HUES6 (cell line): Measurements from ENCODE around the gene WDR33.

ENCODE experiments used
- H3K27ac ChIP-seq: 2 replicates; pipeline ENCODE4 v1.7.0; 2013; ENCODE audit warnings: low read depth, mild to moderate bottlenecking, low read length, inconsistent platforms
- H3K27me3 ChIP-seq: 2 replicates; pipeline ENCODE4 v1.6.1; 2013; ENCODE audit warnings: low read length; ENCODE audit not compliant: control insufficient read depth, insufficient read depth
- H3K36me3 ChIP-seq: 2 replicates; pipeline ENCODE4 v1.6.1; 2013; ENCODE audit warnings: low read length; ENCODE audit not compliant: control insufficient read depth, insufficient read depth
- H3K4me1 ChIP-seq: 2 replicates; pipeline ENCODE4 v1.6.1; 2013; ENCODE audit warnings: low read length; ENCODE audit not compliant: control insufficient read depth, insufficient read depth
- H3K4me3 ChIP-seq: 2 replicates; pipeline ENCODE4 v1.5.1; 2013; ENCODE audit warnings: low read depth, low read length
- H3K9ac ChIP-seq: one replicate; pipeline ENCODE4 v1.6.1; 2013; ENCODE audit warnings: mild to moderate bottlenecking, low read length
- H3K9me3 ChIP-seq: 2 replicates; pipeline ENCODE4 v1.6.1; 2013; ENCODE audit warnings: low read depth, low read length; ENCODE audit not compliant: control insufficient read depth, insufficient read depth

WDR33 gene

GRCh38 chr2:127683056-127683455, 127.9 kb downstream of the WDR33 start:
- no peaks in the 10 kb centered on the region for H3K4me1 ChIP-seq

GRCh38 chr2:127681976-127682857, 128.8 kb downstream of the WDR33 start:
- no peaks in the 10 kb centered on the region for H3K36me3 ChIP-seq

More at GRCh38 chr2:127683056-127683455, 127.9 kb downstream of the WDR33 start:
- Histone ChIP-seq H3K36me3 (no peaks in the 10 kb centered on the region), H3K27ac (no peak overlapping the region), H3K4me3 (no peak overlapping the region), H3K27me3 (peaks cover 17% of the 10 kb centered on the region; the same call in 1 of the 2 replicates), H3K9ac (no peak overlapping the region), H3K9me3 (0 out of 2 replicates have a peak, but pooled peaks cover 2% of the 10 kb centered on the region)

GRCh38 chr2:127681288-127681804, 129.6 kb downstream of the WDR33 start:
- H3K9me3 ChIP-seq, result no peaks in the 10 kb centered on the region
- no peaks in the 10 kb centered on the region for H3K36me3 ChIP-seq
- H3K9ac ChIP-seq, result no peak overlapping the region
- no peaks in the 10 kb centered on the region for H3K4me1 ChIP-seq
- peaks cover 34% of the 10 kb centered on the region for H3K27me3 ChIP-seq
- H3K27ac ChIP-seq, result no peak overlapping the region
- H3K4me3 ChIP-seq, result no peak overlapping the region

More at GRCh38 chr2:127681976-127682857, 128.8 kb downstream of the WDR33 start:
- Histone ChIP-seq H3K27ac (no peak overlapping the region), H3K4me1 (no peaks in the 10 kb centered on the region), H3K9ac (no peak overlapping the region), H3K4me3 (no peak overlapping the region), H3K27me3 (peaks cover 25% of the 10 kb centered on the region), H3K9me3 (no peaks in the 10 kb centered on the region)

GRCh38 chr2:127680706-127681287, 130.2 kb downstream of the WDR33 start:
- Histone ChIP-seq H3K36me3 (no peaks in the 10 kb centered on the region), H3K27me3 (peaks cover 39% of the 10 kb centered on the region), H3K27ac (no peak overlapping the region), H3K4me1 (peaks cover 4% of the 10 kb centered on the region; the same call in 1 of the 2 replicates), H3K4me3 (no peak overlapping the region), H3K9ac (no peak overlapping the region), H3K9me3 (no peaks in the 10 kb centered on the region)

- H3K27ac ChIP-seq, result no peak overlapping the region
- no peaks in the 10 kb centered on the region for H3K9me3 ChIP-seq
- peaks cover 45% of the 10 kb centered on the region for H3K27me3 ChIP-seq
- H3K9ac ChIP-seq, result no peak overlapping the region
- H3K4me3 ChIP-seq, result no peak overlapping the region
- peaks cover 4% of the 10 kb centered on the region; the same call in 1 of the 2 replicates for H3K4me1 ChIP-seq
- no peaks in the 10 kb centered on the region for H3K36me3 ChIP-seq
These were observed 131.2 kb downstream of the WDR33 start for GRCh38 chr2:127679680-127680361.

- no peaks in the 10 kb centered on the region for H3K9me3 ChIP-seq
- no peaks in the 10 kb centered on the region for H3K36me3 ChIP-seq
- no peak overlapping the region for H3K27ac ChIP-seq
- H3K9ac ChIP-seq, result no peak overlapping the region
- H3K4me1 ChIP-seq, result peaks cover 9% of the 10 kb centered on the region; the same call in 1 of the 2 replicates
- H3K27me3 ChIP-seq, result peaks cover 54% of the 10 kb centered on the region
- no peak overlapping the region for H3K4me3 ChIP-seq
These were observed 132.0 kb downstream of the WDR33 start for GRCh38 chr2:127678991-127679390.

GRCh38 chr2:127678531-127678930, 132.4 kb downstream of the WDR33 start:
- Histone ChIP-seq H3K9ac (no peak overlapping the region), H3K27ac (no peak overlapping the region), H3K36me3 (no peaks in the 10 kb centered on the region), H3K9me3 (no peaks in the 10 kb centered on the region), H3K4me3 (no peak overlapping the region), H3K4me1 (peaks cover 9% of the 10 kb centered on the region; the same call in 1 of the 2 replicates), H3K27me3 (peaks cover 58% of the 10 kb centered on the region)

GRCh38 chr2:127676906-127677305, 134.1 kb downstream of the WDR33 start:
- peaks cover 9% of the 10 kb centered on the region; the same call in 1 of the 2 replicates for H3K4me1 ChIP-seq
- no peak overlapping the region for H3K4me3 ChIP-seq
- peaks cover 75% of the 10 kb centered on the region for H3K27me3 ChIP-seq
- H3K9ac ChIP-seq, result no peak overlapping the region
- H3K36me3 ChIP-seq, result no peaks in the 10 kb centered on the region
- no peak overlapping the region for H3K27ac ChIP-seq
- H3K9me3 ChIP-seq, result no peaks in the 10 kb centered on the region

- Histone ChIP-seq H3K9ac (peak within 1 kb of the TSS; percentile 51), H3K9me3 (no peaks in the 10 kb centered on the region), H3K4me3 (peak within 1 kb of the TSS; percentile 77), H3K4me1 (peaks cover 9% of the 10 kb centered on the region; the same call in 1 of the 2 replicates), H3K36me3 (no peaks in the 10 kb centered on the region), H3K27ac (no peak within 1 kb of the TSS), H3K27me3 (peaks cover 85% of the 10 kb centered on the region)
These were observed 135.4 kb downstream of the WDR33 start, which contains the start of gene LIMS2 for GRCh38 chr2:127675331-127676261. LIMS2 (minus strand) TSS chr2:127675530; CDS start chr2:127675024, 506 bp downstream.
